IMR-90 (cell line): ENCODE measurements around the gene LAMA3. TPM values are rescaled to one million over a fixed set of nuclear protein-coding genes. Genes with fewer than 3 reads are reported as not detected.

Experiments used
- ATAC-seq: fragments of 200-7000 bp; cut with Tn5 transposase; 2 replicates; pipeline ENCODE4 v1.9.1; 2020; ENCODE audit warnings: low read depth, mild to moderate bottlenecking, moderate library complexity
- BruUV-seq: library from RNA; stranded (reverse); fragments of 400-500 nt; replicated peaks from 2 replicates; lab custom pipeline; 2021; lab: Mats Ljungman, UMichigan
- CTCF ChIA-PET: fragments of 300-600 bp; formaldehyde crosslinking; extraction: SDS; loops from one replicate; lab custom pipeline; 2021; ENCODE audit warnings: antibody characterized with exemption; lab: Yijun Ruan, JAX
- POLR2A ChIA-PET: fragments of 300-600 bp; sonication (Branson Sonifier 250); formaldehyde crosslinking; loops from one replicate; lab custom pipeline; 2022; ENCODE audit warnings: antibody characterized with exemption; ENCODE audit not compliant: unreplicated experiment; lab: Charles Lee
- DNase-seq: peaks from one replicate; pipeline ENCODE4 v3.0.0; 2013
- H2AFZ ChIP-seq: replicated peaks from 2 replicates; pipeline ENCODE3; 2013; ENCODE audit warnings: low read length, mild to moderate bottlenecking; ENCODE audit not compliant: poor library complexity
- H2AK5ac ChIP-seq: 2 replicates; pipeline ENCODE4 v1.6.1; 2013; ENCODE audit warnings: low read depth, low read length, inconsistent platforms
- H2AK9ac ChIP-seq: replicated peaks from 2 replicates; pipeline ENCODE3; 2013; ENCODE audit warnings: mild to moderate bottlenecking, low read depth, low read length, moderate library complexity; ENCODE audit not compliant: poor library complexity
- H2BK120ac ChIP-seq: 2 replicates; pipeline ENCODE4 v1.6.1; 2013; ENCODE audit warnings: low read depth, low read length, inconsistent platforms
- H2BK15ac ChIP-seq: 3 replicates; pipeline ENCODE4 v1.6.1; 2013; ENCODE audit warnings: low read depth, low read length, inconsistent platforms
- H2BK20ac ChIP-seq: 2 replicates; pipeline ENCODE4 v1.6.1; 2013; ENCODE audit warnings: low read depth, mild to moderate bottlenecking, inconsistent platforms, low read length, moderate library complexity
- H2BK5ac ChIP-seq: 2 replicates; pipeline ENCODE4 v1.6.1; 2013; ENCODE audit warnings: mild to moderate bottlenecking, low read depth, low read length, inconsistent platforms; ENCODE audit not compliant: poor library complexity, severe bottlenecking
- H3K14ac ChIP-seq: replicated peaks from 2 replicates; pipeline ENCODE4 v1.6.1; 2013; ENCODE audit warnings: low read depth, low read length, inconsistent platforms
- H3K18ac ChIP-seq: 2 replicates; pipeline ENCODE4 v1.6.1; 2013; ENCODE audit warnings: low read depth, low read length, control low read depth
- H3K23ac ChIP-seq: 2 replicates; pipeline ENCODE4 v1.6.1; 2013; ENCODE audit warnings: low read depth, low read length, inconsistent platforms
- H3K27ac ChIP-seq: 2 replicates; pipeline ENCODE4 v1.5.1; 2013; ENCODE audit warnings: mild to moderate bottlenecking, control low read depth, low read length; ENCODE audit not compliant: insufficient read depth
- H3K27me3 ChIP-seq: 2 replicates; pipeline ENCODE4 v1.6.1; 2013; ENCODE audit warnings: low read length; ENCODE audit not compliant: control insufficient read depth, insufficient read depth
- H3K36me3 ChIP-seq: 2 replicates; pipeline ENCODE4 v1.6.1; 2013; ENCODE audit warnings: low read length, mixed read lengths; ENCODE audit not compliant: control insufficient read depth, insufficient read depth
- H3K4ac ChIP-seq: 2 replicates; pipeline ENCODE4 v1.6.1; 2013; ENCODE audit warnings: low read depth, low read length, inconsistent platforms
- H3K4me1 ChIP-seq: 2 replicates; pipeline ENCODE4 v1.6.1; 2013; ENCODE audit warnings: low read length, mixed read lengths; ENCODE audit not compliant: control insufficient read depth, insufficient read depth
- H3K4me2 ChIP-seq: 2 replicates; pipeline ENCODE4 v1.6.1; 2013; ENCODE audit warnings: low read depth, mild to moderate bottlenecking, control low read depth, low read length, moderate library complexity
- H3K4me3 ChIP-seq: 2 replicates; pipeline ENCODE4 v1.5.1; 2013; ENCODE audit warnings: low read depth, mild to moderate bottlenecking, control low read depth, low read length, moderate library complexity; ENCODE audit not compliant: insufficient read depth
- H3K56ac ChIP-seq: 2 replicates; pipeline ENCODE4 v1.6.1; 2013; ENCODE audit warnings: low read length, inconsistent platforms; ENCODE audit not compliant: insufficient read depth; ENCODE audit errors: extremely low read depth
- H3K79me1 ChIP-seq, 2 experiments: 2 replicates each; pipeline ENCODE4 v1.6.1; 2013; ENCODE audit warnings: low read length in 2 of 2, inconsistent platforms in 1 of 2, low read depth in 1 of 2
- H3K9ac ChIP-seq: 2 replicates; pipeline ENCODE4 v1.6.1; 2013; ENCODE audit warnings: low read depth, low read length, control low read depth
- H3K9me1 ChIP-seq: 2 replicates; pipeline ENCODE4 v1.6.1; 2013; ENCODE audit warnings: low read length, inconsistent platforms; ENCODE audit not compliant: insufficient read depth
- H3K9me3 ChIP-seq: 2 replicates; pipeline ENCODE4 v1.6.1; 2013; ENCODE audit warnings: low read length; ENCODE audit not compliant: control insufficient read depth, insufficient read depth
- H4K20me1 ChIP-seq: 2 replicates; pipeline ENCODE4 v1.6.1; 2013; ENCODE audit warnings: low read length, inconsistent platforms; ENCODE audit not compliant: insufficient read depth
- H4K5ac ChIP-seq: 2 replicates; pipeline ENCODE4 v1.6.1; 2013; ENCODE audit warnings: mild to moderate bottlenecking, low read depth, low read length, control low read depth
- H4K8ac ChIP-seq, 2 experiments: 2 replicates each; pipeline ENCODE4 v1.6.1; 2013; ENCODE audit warnings: low read depth in 2 of 2, low read length in 2 of 2, control low read depth in 1 of 2, inconsistent platforms in 1 of 2
- H4K91ac ChIP-seq: 2 replicates; pipeline ENCODE4 v1.6.1; 2013; ENCODE audit warnings: low read depth, low read length, inconsistent platforms; ENCODE audit not compliant: insufficient read depth
- BHLHE40 ChIP-seq: fragments of 150-350 bp; IDR thresholded peaks from 2 replicates; pipeline ENCODE4 v1.6.1; 2016; ENCODE audit warnings: mild to moderate bottlenecking, low read depth, low read length
- CEBPB ChIP-seq: IDR thresholded peaks from 2 replicates; pipeline ENCODE4 v1.6.1; 2012; ENCODE audit warnings: low read depth, low read length, improper control_type of control experiment
- CHD1 ChIP-seq: IDR thresholded peaks from 2 replicates; pipeline ENCODE4 v1.6.1; 2012; ENCODE audit warnings: low read depth, low read length, improper control_type of control experiment
- ELK1 ChIP-seq: fragments of 150-350 bp; IDR thresholded peaks from 2 replicates; pipeline ENCODE4 v1.6.1; 2016; ENCODE audit warnings: low read depth, mild to moderate bottlenecking, low read length, moderate library complexity, borderline replicate concordance
- FOS ChIP-seq: fragments of 150-350 bp; IDR thresholded peaks from 2 replicates; pipeline ENCODE4 v1.6.1; 2016; ENCODE audit warnings: low read depth, low read length
- MAFK ChIP-seq: IDR thresholded peaks from 2 replicates; pipeline ENCODE4 v1.6.1; 2012; ENCODE audit warnings: low read depth, low read length, improper control_type of control experiment
- MAZ ChIP-seq: IDR thresholded peaks from 2 replicates; pipeline ENCODE4 v1.6.1; 2012; ENCODE audit warnings: low read depth, mild to moderate bottlenecking, low read length, improper control_type of control experiment, moderate library complexity, borderline replicate concordance
- MXI1 ChIP-seq: IDR thresholded peaks from 2 replicates; pipeline ENCODE4 v1.6.1; 2012; ENCODE audit warnings: low read depth, mild to moderate bottlenecking, low read length, moderate library complexity, borderline replicate concordance
- NFE2L2 ChIP-seq: fragments of 150-350 bp; IDR thresholded peaks from 2 replicates; pipeline ENCODE4 v1.6.1; 2016; ENCODE audit warnings: low read depth, mild to moderate bottlenecking, low read length
- POLR2A ChIP-seq: IDR thresholded peaks from 2 replicates; pipeline ENCODE4 v1.6.1; 2012; ENCODE audit warnings: mild to moderate bottlenecking, low read depth, low read length
- RAD21 ChIP-seq: IDR thresholded peaks from 2 replicates; pipeline ENCODE4 v1.6.1; 2012; ENCODE audit warnings: low read length, improper control_type of control experiment
- RCOR1 ChIP-seq: IDR thresholded peaks from 2 replicates; pipeline ENCODE4 v1.6.1; 2012; ENCODE audit warnings: mild to moderate bottlenecking, low read length, improper control_type of control experiment; ENCODE audit not compliant: insufficient replicate concordance
- RFX5 ChIP-seq: IDR thresholded peaks from 2 replicates; pipeline ENCODE4 v1.8.0; 2012; ENCODE audit warnings: low read depth, mild to moderate bottlenecking, low read length, moderate library complexity
- SMC3 ChIP-seq: fragments of 150-350 bp; IDR thresholded peaks from 2 replicates; pipeline ENCODE4 v1.6.1; 2016; ENCODE audit warnings: low read depth, mild to moderate bottlenecking, antibody characterized with exemption, low read length, moderate library complexity
- WGBS, 2 experiments: methylation state at CpG; one replicate each; pipeline versions ENCODE4 v1.1.5 to v1.1.7; 2013; ENCODE audit warnings: missing lambda C conversion rate in 2 of 2; ENCODE audit not compliant: insufficient read length in 1 of 2; ENCODE audit errors: extremely low coverage in 2 of 2; 5-methylcytosine and 5-hydroxymethylcytosine counted together
- dilution Hi-C: fragments of 300-500 bp; cut with HindIII; formaldehyde crosslinking; loops from one replicate; pipeline ENCODE4 v1.14.3; 2018; ENCODE audit warnings: low sequenced_read_pairs; ENCODE audit not compliant: unreplicated experiment
- in situ Hi-C: fragments of 300-500 bp; cut with MboI; formaldehyde crosslinking; loops from 3 replicates; pipeline ENCODE4 v1.14.3; 2019; ENCODE audit warnings: low sequenced_read_pairs, inconsistent platforms, mixed read lengths
- intact Hi-C: fragments of 100-400 bp; cut with micrococcal nuclease; formaldehyde crosslinking; loops from 2 replicates; pipeline ENCODE4 v1.10.0; 2022
- polyA plus RNA-seq, 3 experiments: library from polyadenylated mRNA; depleted of rRNA; stranded (reverse); fragments of >200 nt; gene quantifications; 2 replicates each; pipeline ENCODE4 v1.2.3, GENCODE V29; 2012; ENCODE audit warnings: low replicate concordance in 1 of 3
- total RNA-seq: library from RNA; depleted of rRNA; stranded (reverse); fragments of >200 nt; gene quantifications from 2 replicates; pipeline ENCODE4 v1.2.3, GENCODE V29; 2012
- TF ChIP-seq, protein P1 (sequence below): conservative IDR thresholded peaks from 2 replicates; pipeline ENCODE4 v1.5.1; 2012; ENCODE audit warnings: mild to moderate bottlenecking, low read depth, low read length, improper control_type of control experiment
- TF ChIP-seq, protein P2 (sequence below): fragments of 150-350 bp; IDR thresholded peaks from 2 replicates; pipeline ENCODE4 v1.6.1; 2017; ENCODE audit warnings: mild to moderate bottlenecking, antibody characterized with exemption, low read length, low read depth

The LAMA3 gene
- total and polyA plus RNA-seq, 2 of the 4 experiments (the other 2 are of a cell fraction) = 0.18 to 0.19 TPM

DNA sequence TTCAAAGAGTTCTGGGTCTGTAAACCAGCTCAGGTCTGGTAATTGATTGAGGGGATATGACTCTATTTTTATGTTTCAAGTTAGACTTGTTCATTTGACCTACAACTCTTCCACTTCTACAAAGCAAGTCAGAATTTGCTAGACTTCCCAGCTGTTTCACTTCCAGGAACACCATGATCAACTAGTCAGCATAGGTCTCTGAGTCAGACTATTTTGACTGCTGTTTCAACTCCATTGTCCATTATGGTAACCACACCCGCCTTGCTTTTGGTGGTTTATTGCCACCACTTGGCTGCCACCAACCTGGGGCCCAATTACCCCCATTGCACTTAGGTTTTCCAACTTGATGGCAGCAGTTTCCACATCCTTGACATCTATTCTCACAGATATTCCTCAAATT, 116.6 kb downstream of the LAMA3 start:
- Histone ChIP-seq H3K27ac (no peak overlapping the region), H3K9me3 (no peaks in the 10 kb centered on the region), H3K56ac (no peak overlapping the region), H3K14ac (no peak overlapping the region), H2BK120ac (no peak overlapping the region), H2AK5ac (no peak overlapping the region), H3K9ac (no peak overlapping the region), H3K27me3 (peaks cover 38% of the 10 kb centered on the region), H3K9me1 (no peaks in the 10 kb centered on the region), H3K4me1 (no peaks in the 10 kb centered on the region), H2BK20ac (no peak overlapping the region), H2AK9ac (no peak overlapping the region), H2BK5ac (no peak overlapping the region), H3K79me1 (no peaks in the 10 kb centered on the region), H4K8ac (no peak overlapping the region), H3K36me3 (no peaks in the 10 kb centered on the region), H3K18ac (no peak overlapping the region), H4K5ac (no peak overlapping the region), H4K91ac (no peak overlapping the region), H3K4me3 (no peak overlapping the region), H2AFZ (no peak overlapping the region), H3K4me2 (no peak overlapping the region), H4K20me1 (no peaks in the 10 kb centered on the region), H2BK15ac (no peak overlapping the region), H3K23ac (no peak overlapping the region), H3K4ac (no peak overlapping the region)
- WGBS, 2 experiments = no CpG with 5 or more reads among the region's 1 CpG
- TF ChIP-seq RAD21 = no peak
- TF ChIP-seq POLR2A = no peak
- TF ChIP-seq FOS = no peak
- no peak for TF ChIP-seq MAFK
- TF ChIP-seq MXI1 = no peak
- no peak for TF ChIP-seq CHD1
- no peak for TF ChIP-seq RFX5
- TF ChIP-seq ELK1 = no peak
- TF ChIP-seq CEBPB = no peak
- TF ChIP-seq, protein P1, sequence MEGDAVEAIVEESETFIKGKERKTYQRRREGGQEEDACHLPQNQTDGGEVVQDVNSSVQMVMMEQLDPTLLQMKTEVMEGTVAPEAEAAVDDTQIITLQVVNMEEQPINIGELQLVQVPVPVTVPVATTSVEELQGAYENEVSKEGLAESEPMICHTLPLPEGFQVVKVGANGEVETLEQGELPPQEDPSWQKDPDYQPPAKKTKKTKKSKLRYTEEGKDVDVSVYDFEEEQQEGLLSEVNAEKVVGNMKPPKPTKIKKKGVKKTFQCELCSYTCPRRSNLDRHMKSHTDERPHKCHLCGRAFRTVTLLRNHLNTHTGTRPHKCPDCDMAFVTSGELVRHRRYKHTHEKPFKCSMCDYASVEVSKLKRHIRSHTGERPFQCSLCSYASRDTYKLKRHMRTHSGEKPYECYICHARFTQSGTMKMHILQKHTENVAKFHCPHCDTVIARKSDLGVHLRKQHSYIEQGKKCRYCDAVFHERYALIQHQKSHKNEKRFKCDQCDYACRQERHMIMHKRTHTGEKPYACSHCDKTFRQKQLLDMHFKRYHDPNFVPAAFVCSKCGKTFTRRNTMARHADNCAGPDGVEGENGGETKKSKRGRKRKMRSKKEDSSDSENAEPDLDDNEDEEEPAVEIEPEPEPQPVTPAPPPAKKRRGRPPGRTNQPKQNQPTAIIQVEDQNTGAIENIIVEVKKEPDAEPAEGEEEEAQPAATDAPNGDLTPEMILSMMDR = no peak
- TF ChIP-seq MAZ = no peak
- no peak for TF ChIP-seq RCOR1
- TF ChIP-seq, protein P2, sequence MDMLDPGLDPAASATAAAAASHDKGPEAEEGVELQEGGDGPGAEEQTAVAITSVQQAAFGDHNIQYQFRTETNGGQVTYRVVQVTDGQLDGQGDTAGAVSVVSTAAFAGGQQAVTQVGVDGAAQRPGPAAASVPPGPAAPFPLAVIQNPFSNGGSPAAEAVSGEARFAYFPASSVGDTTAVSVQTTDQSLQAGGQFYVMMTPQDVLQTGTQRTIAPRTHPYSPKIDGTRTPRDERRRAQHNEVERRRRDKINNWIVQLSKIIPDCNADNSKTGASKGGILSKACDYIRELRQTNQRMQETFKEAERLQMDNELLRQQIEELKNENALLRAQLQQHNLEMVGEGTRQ = no peak
- TF ChIP-seq SMC3 = no peak
- no peak for TF ChIP-seq NFE2L2
- no peak for TF ChIP-seq BHLHE40
- BruUV-seq = no TSS peak
- intact Hi-C loops (no loop called here), dilution Hi-C loops (no loop called here), in situ Hi-C loops (loop anchor here (10.0 kb wide), 1 partner anchor 291 kb away; no protein-coding TSS in a partner anchor)
- ATAC-seq = no peak
- ChIA-PET CTCF (no interaction called here), POLR2A (no interaction called here)
- peak; percentile 64 for DNase-seq
